OCI-LY1 (cell line): Measurements from ENCODE around the gene SCIN.

Experiments
- H2AFZ ChIP-seq: fragments of 200-600 bp; sonication (generic), shearing (Covaris generic); 2 replicates; pipeline ENCODE4 v1.6.0; 2014; ENCODE audit warnings: antibody characterized with exemption, mild to moderate bottlenecking, low read length
- H3F3A ChIP-seq: fragments of 200-600 bp; sonication (generic), shearing (Covaris generic); 2 replicates; pipeline ENCODE4 v1.6.0; 2014; ENCODE audit warnings: mild to moderate bottlenecking, antibody characterized with exemption, low read length, moderate library complexity; ENCODE audit not compliant: insufficient read depth
- H3K27ac ChIP-seq: fragments of 200-600 bp; sonication (generic); 2 replicates; pipeline ENCODE4 v1.5.1; 2014; ENCODE audit warnings: low read length, mixed run types, mild to moderate bottlenecking, low read depth; ENCODE audit not compliant: poor library complexity, severe bottlenecking
- H3K27me3 ChIP-seq: fragments of 200-600 bp; sonication (generic); 2 replicates; pipeline ENCODE4 v1.6.0; 2014; ENCODE audit warnings: antibody characterized with exemption, mild to moderate bottlenecking, low read length, moderate library complexity; ENCODE audit not compliant: insufficient read depth
- H3K36me3 ChIP-seq: fragments of 200-600 bp; sonication (generic); 2 replicates; pipeline ENCODE4 v1.6.1; 2014; ENCODE audit warnings: mild to moderate bottlenecking, antibody characterized with exemption, low read length, moderate library complexity, mixed read lengths; ENCODE audit not compliant: insufficient read depth
- H3K4me1 ChIP-seq: fragments of 200-600 bp; sonication (generic); 2 replicates; pipeline ENCODE4 v1.5.1; 2014; ENCODE audit warnings: mild to moderate bottlenecking, low read length, moderate library complexity; ENCODE audit not compliant: insufficient read depth, severe bottlenecking
- H3K4me2 ChIP-seq: fragments of 200-600 bp; sonication (generic), shearing (Covaris generic); 2 replicates; pipeline ENCODE4 v1.6.1; 2014; ENCODE audit warnings: low read length
- H3K4me3 ChIP-seq: fragments of 200-600 bp; sonication (generic); 2 replicates; pipeline ENCODE4 v1.5.1; 2014; ENCODE audit warnings: low read length, low read depth, mild to moderate bottlenecking, mixed read lengths; ENCODE audit not compliant: poor library complexity, severe bottlenecking
- H3K79me2 ChIP-seq: fragments of 200-600 bp; shearing (Covaris generic); 2 replicates; pipeline ENCODE4 v1.6.1; 2016; ENCODE audit warnings: mixed run types, low read length, mixed read lengths; ENCODE audit not compliant: insufficient read depth
- H3K9ac ChIP-seq: fragments of 200-600 bp; sonication (generic), shearing (Covaris generic); 2 replicates; pipeline ENCODE4 v1.6.1; 2014; ENCODE audit warnings: mild to moderate bottlenecking, low read length, mixed read lengths
- H3K9me2 ChIP-seq: fragments of 200-600 bp; sonication (generic), shearing (Covaris generic); 2 replicates; pipeline ENCODE4 v1.6.1; 2014; ENCODE audit warnings: low read depth, mild to moderate bottlenecking, low read length, mixed read lengths
- H3K9me3 ChIP-seq: fragments of 200-600 bp; shearing (Covaris generic); 2 replicates; pipeline ENCODE4 v1.6.1; 2014; ENCODE audit warnings: low read length, mixed read lengths
- H4K20me1 ChIP-seq: fragments of 200-600 bp; sonication (generic), shearing (Covaris generic); 2 replicates; pipeline ENCODE4 v1.6.0; 2016; ENCODE audit warnings: mild to moderate bottlenecking, low read length; ENCODE audit not compliant: insufficient read depth
- EZH2 ChIP-seq: fragments of 200-600 bp; sonication (generic), shearing (Covaris generic); IDR thresholded peaks from 2 replicates; pipeline ENCODE4 v1.8.0; 2017; ENCODE audit warnings: borderline replicate concordance, mixed run types, mild to moderate bottlenecking, antibody characterized with exemption, low read length, moderate library complexity, mixed read lengths
- TF ChIP-seq, protein P1 (sequence below): fragments of 200-600 bp; sonication (generic), shearing (Covaris generic); IDR thresholded peaks from 2 replicates; pipeline ENCODE4 v1.5.1; 2017; ENCODE audit warnings: mild to moderate bottlenecking, antibody characterized with exemption, low read length, moderate library complexity, mixed read lengths

The SCIN gene

GRCh38 chr7:12649348-12649747, 78.8 kb downstream of the SCIN start:
- Histone ChIP-seq H3K27ac (no peak overlapping the region), H3K36me3 (no peaks in the 10 kb centered on the region), H3K9me3 (no peaks in the 10 kb centered on the region)

DNA sequence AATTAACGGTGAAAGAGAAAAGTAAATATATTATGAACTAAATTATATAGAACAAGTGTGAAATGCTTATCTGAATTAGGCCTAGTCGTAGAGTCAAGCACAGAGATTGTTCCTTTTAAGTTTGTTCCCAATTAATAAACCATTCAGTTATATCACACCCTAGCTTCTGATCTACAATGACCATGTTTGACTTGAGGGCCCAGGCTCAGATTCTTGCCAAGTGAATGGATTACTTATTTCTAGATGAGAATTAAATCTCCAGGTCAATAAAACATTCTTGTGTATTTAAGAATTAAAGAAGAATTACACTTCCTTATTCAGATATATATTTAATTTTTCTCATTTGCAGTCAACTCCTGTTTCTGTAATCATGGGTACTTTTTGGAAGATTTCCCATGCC, 79.6 kb downstream of the SCIN start:
- no peaks in the 10 kb centered on the region for H3K9me2 ChIP-seq
- H3K4me1 ChIP-seq: no peaks in the 10 kb centered on the region
- no peaks in the 10 kb centered on the region for H3K79me2 ChIP-seq
- TF ChIP-seq, protein P1, sequence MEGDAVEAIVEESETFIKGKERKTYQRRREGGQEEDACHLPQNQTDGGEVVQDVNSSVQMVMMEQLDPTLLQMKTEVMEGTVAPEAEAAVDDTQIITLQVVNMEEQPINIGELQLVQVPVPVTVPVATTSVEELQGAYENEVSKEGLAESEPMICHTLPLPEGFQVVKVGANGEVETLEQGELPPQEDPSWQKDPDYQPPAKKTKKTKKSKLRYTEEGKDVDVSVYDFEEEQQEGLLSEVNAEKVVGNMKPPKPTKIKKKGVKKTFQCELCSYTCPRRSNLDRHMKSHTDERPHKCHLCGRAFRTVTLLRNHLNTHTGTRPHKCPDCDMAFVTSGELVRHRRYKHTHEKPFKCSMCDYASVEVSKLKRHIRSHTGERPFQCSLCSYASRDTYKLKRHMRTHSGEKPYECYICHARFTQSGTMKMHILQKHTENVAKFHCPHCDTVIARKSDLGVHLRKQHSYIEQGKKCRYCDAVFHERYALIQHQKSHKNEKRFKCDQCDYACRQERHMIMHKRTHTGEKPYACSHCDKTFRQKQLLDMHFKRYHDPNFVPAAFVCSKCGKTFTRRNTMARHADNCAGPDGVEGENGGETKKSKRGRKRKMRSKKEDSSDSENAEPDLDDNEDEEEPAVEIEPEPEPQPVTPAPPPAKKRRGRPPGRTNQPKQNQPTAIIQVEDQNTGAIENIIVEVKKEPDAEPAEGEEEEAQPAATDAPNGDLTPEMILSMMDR: no peak
- no peak for TF ChIP-seq EZH2
- no peaks in the 10 kb centered on the region for H3F3A ChIP-seq
- no peaks in the 10 kb centered on the region for H3K27me3 ChIP-seq
- H3K4me3 ChIP-seq: no peak overlapping the region
- no peak overlapping the region for H2AFZ ChIP-seq
- no peak overlapping the region for H3K27ac ChIP-seq
- H4K20me1 ChIP-seq: no peaks in the 10 kb centered on the region
- H3K36me3 ChIP-seq: no peaks in the 10 kb centered on the region
- H3K9ac ChIP-seq: no peak overlapping the region
- H3K4me2 ChIP-seq: no peak overlapping the region
- no peaks in the 10 kb centered on the region for H3K9me3 ChIP-seq

More at GRCh38 chr7:12649348-12649747, 78.8 kb downstream of the SCIN start:
- Histone ChIP-seq H3F3A (no peaks in the 10 kb centered on the region), H4K20me1 (no peaks in the 10 kb centered on the region), H3K9ac (no peak overlapping the region), H3K4me3 (no peak overlapping the region), H3K27me3 (no peaks in the 10 kb centered on the region), H2AFZ (no peak overlapping the region), H3K9me2 (no peaks in the 10 kb centered on the region), H3K4me2 (no peak overlapping the region), H3K4me1 (no peaks in the 10 kb centered on the region), H3K79me2 (no peaks in the 10 kb centered on the region)
- TF ChIP-seq, protein P1: no peak
- no peak for TF ChIP-seq EZH2

GRCh38 chr7:12653110-12653509, 82.6 kb downstream of the SCIN start:
- Histone ChIP-seq H3K36me3 (no peaks in the 10 kb centered on the region), H4K20me1 (no peaks in the 10 kb centered on the region), H3K79me2 (no peaks in the 10 kb centered on the region), H3K9ac (no peak overlapping the region), H3K27me3 (no peaks in the 10 kb centered on the region), H3K4me1 (no peaks in the 10 kb centered on the region), H3K9me3 (no peaks in the 10 kb centered on the region), H3F3A (no peaks in the 10 kb centered on the region), H3K4me2 (no peak overlapping the region), H2AFZ (no peak overlapping the region), H3K4me3 (no peak overlapping the region), H3K9me2 (no peaks in the 10 kb centered on the region), H3K27ac (no peak overlapping the region)
- TF ChIP-seq EZH2: no peak
- TF ChIP-seq, protein P1: no peak
